Fibroblast of lung (primary cell): ENCODE measurements around the gene TSGA10.

ENCODE experiments used
- EZH2 ChIP-seq: IDR thresholded peaks from 2 replicates; pipeline ENCODE4 v1.5.1; 2012; ENCODE audit warnings: low read length, control low read depth, mild to moderate bottlenecking; ENCODE audit errors: missing control alignments
- TF ChIP-seq, protein P1 (sequence below), 2 donors: IDR thresholded peaks in 1 of 2; conservative IDR thresholded peaks in 1 of 2; 1 replicate in 1 of 2; 2 replicates in 1 of 2; pipeline ENCODE4 v1.5.1; 2011 to 2012; ENCODE audit warnings: low read length in 2 of 2, control low read depth in 1 of 2, inconsistent platforms in 1 of 2, low read depth in 1 of 2, mild to moderate bottlenecking in 1 of 2

GRCh38 chr2:99031481-99031880 is 123.3 kb downstream of the TSGA10 start:
- TF ChIP-seq, protein P1, sequence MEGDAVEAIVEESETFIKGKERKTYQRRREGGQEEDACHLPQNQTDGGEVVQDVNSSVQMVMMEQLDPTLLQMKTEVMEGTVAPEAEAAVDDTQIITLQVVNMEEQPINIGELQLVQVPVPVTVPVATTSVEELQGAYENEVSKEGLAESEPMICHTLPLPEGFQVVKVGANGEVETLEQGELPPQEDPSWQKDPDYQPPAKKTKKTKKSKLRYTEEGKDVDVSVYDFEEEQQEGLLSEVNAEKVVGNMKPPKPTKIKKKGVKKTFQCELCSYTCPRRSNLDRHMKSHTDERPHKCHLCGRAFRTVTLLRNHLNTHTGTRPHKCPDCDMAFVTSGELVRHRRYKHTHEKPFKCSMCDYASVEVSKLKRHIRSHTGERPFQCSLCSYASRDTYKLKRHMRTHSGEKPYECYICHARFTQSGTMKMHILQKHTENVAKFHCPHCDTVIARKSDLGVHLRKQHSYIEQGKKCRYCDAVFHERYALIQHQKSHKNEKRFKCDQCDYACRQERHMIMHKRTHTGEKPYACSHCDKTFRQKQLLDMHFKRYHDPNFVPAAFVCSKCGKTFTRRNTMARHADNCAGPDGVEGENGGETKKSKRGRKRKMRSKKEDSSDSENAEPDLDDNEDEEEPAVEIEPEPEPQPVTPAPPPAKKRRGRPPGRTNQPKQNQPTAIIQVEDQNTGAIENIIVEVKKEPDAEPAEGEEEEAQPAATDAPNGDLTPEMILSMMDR (conservative IDR thresholded peaks at IDR 0.05 in 1 of 2, IDR thresholded peaks at IDR 0.05 in 1 of 2; ENCODE audit: low read depth in 1 of 2, low read length in 2 of 2) = no peak
- no peak for TF ChIP-seq EZH2
